ENCODE data around the gene MOB3B.

- no peak for TF ChIP-seq CTCF (IDR thresholded peaks at IDR 0.05; ENCODE audit: low read length)
- TF ChIP-seq EZH2 (IDR thresholded peaks at IDR 0.05; ENCODE audit: borderline replicate concordance, low read length): no peak
Measured at GRCh38 chr9:27437652-27438373, 91.8 kb downstream of the MOB3B start.
